Measurements from ENCODE around the gene FSIP1.

FSIP1 gene

DNA sequence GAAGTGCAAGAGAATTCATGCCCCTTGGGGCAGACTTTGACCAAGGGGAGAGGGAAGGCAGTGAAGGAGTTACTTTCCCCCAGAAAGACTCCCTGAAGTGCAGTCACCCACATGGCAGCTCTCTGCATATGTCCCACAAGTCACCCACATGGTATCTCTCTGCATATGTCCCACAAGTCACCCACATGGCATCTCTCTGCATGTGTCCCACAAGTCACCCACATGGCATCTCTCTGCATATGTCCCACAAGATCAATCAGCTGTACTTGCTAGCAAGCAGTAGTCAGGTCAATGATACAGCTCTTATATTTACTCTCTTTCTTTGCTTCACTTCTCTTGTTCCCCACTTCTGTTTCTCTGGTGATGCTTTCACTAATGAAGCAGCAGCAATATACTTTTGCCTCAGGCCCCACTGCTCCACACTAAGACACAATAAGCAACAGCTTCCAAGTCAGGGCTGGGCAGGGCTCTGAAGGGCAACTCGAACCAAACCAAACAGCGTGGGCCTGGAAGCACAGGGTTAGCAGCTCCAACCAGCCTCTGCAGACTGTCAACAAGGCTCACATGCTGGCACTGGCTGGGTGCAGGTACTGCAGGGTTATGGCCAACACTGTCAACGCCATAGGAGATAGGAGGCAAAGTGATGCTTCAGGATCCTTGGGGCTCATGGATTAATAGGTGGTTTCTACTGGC is 155.0 kb downstream of the FSIP1 start:
- POLR2A ChIA-PET: no interaction called here
- CTCF ChIA-PET: interaction anchor here (0.7 to 3.0 kb wide), 5 partner anchors 9 to 59 kb away, joined by 3 to 8 read pairs (median 6); no protein-coding TSS in a partner anchor
- TF ChIP-seq, protein P1, sequence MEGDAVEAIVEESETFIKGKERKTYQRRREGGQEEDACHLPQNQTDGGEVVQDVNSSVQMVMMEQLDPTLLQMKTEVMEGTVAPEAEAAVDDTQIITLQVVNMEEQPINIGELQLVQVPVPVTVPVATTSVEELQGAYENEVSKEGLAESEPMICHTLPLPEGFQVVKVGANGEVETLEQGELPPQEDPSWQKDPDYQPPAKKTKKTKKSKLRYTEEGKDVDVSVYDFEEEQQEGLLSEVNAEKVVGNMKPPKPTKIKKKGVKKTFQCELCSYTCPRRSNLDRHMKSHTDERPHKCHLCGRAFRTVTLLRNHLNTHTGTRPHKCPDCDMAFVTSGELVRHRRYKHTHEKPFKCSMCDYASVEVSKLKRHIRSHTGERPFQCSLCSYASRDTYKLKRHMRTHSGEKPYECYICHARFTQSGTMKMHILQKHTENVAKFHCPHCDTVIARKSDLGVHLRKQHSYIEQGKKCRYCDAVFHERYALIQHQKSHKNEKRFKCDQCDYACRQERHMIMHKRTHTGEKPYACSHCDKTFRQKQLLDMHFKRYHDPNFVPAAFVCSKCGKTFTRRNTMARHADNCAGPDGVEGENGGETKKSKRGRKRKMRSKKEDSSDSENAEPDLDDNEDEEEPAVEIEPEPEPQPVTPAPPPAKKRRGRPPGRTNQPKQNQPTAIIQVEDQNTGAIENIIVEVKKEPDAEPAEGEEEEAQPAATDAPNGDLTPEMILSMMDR (IDR thresholded peaks at IDR 0.05; ENCODE audit: control extremely low read depth, extremely low read depth, low read depth, missing control alignments): no peak
- no peak for DNase-seq (ENCODE audit: extremely low spot score)

DNA sequence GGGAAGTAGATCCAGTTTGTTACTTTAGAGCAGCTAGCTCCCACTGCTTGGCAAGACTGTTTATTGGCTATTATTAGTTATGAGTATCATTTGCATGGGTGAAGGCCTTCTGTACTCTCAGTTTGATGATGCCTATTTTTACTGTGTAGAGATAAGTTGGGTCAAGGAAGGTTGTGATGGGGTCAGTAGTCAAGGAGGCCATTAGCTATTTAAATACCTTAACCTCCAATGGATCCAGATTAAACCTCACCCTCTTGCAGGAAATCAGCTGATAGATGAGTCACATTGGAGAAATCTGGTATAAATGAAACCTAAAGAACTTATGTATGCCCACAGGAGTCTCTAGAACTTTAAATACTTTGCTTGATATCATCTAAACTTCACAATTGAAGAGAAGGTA is 156.8 kb downstream of the FSIP1 start:
- DNase-seq (ENCODE audit: extremely low spot score): no peak
- ChIA-PET CTCF (interaction anchor here (2.3 kb wide), 1 partner anchor 11 kb away, joined by 6 read pairs; no protein-coding TSS in a partner anchor), POLR2A (no interaction called here)
- TF ChIP-seq, protein P1 (IDR thresholded peaks at IDR 0.05; ENCODE audit: control extremely low read depth, extremely low read depth, low read depth, missing control alignments): no peak

DNA sequence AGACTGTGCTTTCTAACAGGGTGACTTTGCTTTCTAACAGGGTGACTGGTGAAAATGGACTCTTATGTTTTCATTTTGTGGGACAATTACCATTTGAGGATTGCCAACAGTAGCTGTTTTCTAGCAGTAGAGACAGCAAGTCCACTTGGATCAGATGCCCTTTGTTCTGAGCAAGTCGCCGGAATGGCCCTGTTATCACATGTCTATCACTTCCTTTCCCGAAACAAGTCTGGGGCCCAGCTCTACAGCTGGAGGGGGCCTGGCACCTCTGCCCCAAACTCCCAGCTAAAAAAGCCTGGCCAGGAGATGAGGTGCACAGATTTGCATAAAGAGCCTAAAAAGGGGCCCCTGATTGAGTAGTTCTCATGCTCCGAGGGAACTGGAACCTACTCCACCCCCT is 157.2 kb downstream of the FSIP1 start:
- CTCF ChIA-PET: interaction anchor here (1.3 to 1.7 kb wide), 2 partner anchors 47 to 805 kb away, joined by 3 to 4 read pairs; no protein-coding TSS in a partner anchor
- DNase-seq (ENCODE audit: extremely low spot score): no peak
- TF ChIP-seq, protein P1 (IDR thresholded peaks at IDR 0.05; ENCODE audit: control extremely low read depth, extremely low read depth, low read depth, missing control alignments): no peak
- POLR2A ChIA-PET: no interaction called here

DNA sequence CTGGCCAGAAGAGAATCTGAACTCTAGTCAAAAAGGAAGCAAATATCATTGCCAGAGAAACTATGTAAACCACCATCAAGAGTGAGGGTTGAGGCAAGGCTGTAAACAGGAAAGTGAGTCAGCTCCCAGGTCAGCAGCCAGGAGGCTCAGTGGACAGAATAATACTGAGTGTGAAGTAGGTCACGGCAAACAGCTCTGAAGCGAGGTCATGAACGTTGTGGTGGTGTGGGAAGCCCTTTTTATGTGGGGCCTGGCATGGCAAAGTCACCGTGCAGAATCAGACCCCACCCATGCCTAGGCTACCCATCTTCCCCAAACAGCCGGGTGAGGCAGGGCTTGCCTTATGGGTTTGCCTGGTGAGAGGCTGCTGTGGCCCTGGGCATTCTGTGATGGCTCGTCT is 157.8 kb downstream of the FSIP1 start:
- POLR2A ChIA-PET: no interaction called here
- DNase-seq (ENCODE audit: extremely low spot score): peak; percentile 36
- TF ChIP-seq, protein P1 (IDR thresholded peaks at IDR 0.05; ENCODE audit: control extremely low read depth, extremely low read depth, low read depth, missing control alignments): no peak
- CTCF ChIA-PET: interaction anchor here (1.2 to 2.2 kb wide), 7 partner anchors 14 to 804 kb away, joined by 3 to 7 read pairs (median 3); no protein-coding TSS in a partner anchor

DNA sequence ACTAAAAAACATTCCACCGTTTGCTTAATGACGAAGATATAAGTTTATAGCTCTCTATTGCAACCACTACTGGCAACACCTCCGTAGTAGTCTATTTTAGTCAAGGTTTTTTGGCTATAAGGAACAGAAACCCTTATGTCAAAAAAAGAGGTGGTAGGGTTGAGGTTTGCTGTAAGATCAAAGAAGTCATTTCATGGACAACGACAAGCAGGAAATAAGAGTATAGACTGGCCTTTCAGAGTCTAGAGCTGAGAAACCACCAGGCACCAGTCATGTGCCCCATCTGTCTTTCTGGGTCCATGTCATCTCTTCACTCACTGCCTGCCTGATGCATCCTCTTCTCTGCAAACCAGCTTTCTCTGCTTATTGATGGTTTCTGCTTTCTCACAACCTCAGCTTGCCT is 159.1 kb downstream of the FSIP1 start:
- TF ChIP-seq, protein P1 (IDR thresholded peaks at IDR 0.05; ENCODE audit: control extremely low read depth, extremely low read depth, low read depth, missing control alignments): no peak
- CTCF ChIA-PET: interaction anchor here (0.7 to 2.2 kb wide), 12 partner anchors 8 to 141 kb away, joined by 3 to 7 read pairs (median 3); no protein-coding TSS in a partner anchor
- peak; percentile 57 for DNase-seq (ENCODE audit: extremely low spot score)
- POLR2A ChIA-PET: no interaction called here

DNA sequence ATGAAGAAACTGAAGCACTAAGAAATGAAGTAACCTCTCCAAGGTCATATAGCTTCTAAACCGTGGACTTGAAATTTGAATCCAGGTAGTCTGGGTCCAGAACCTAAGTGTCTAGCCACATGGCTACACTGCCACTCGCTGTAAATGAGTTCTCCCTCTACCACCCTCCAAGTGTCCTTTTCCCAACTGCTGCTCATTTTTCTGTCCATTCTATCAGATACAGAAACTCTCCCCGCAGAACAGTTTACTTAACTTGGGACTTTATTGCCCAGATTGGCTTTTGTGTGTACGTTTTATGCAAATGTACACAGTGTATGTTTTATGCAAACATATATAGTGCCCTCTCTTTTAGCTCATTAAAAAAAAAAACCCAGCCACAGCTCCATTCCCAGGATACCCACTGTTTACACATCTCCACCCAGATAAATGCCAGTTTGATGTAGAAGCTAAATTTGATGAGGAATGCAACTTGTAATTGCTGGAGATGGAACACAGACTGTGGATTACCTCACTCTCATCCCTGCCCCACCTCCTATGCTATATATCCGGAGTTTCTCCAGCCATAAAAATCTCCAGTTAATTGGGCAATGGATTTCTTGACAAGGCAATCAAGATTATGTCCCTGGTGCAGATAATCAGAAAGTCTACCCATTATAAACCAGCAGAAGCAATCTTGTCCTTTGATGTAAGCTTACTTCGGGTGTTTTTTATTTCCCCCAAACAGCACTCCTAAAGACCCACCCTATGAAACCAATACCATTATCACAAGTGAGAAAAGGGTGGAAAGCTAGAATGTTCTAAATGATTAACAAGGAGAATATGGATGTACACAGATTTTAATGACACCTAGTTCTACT is 159.8 kb downstream of the FSIP1 start:
- no peak for DNase-seq (ENCODE audit: extremely low spot score)
- ChIA-PET CTCF (interaction anchor here (0.7 to 2.2 kb wide), 12 partner anchors 9 to 142 kb away, joined by 3 to 7 read pairs (median 3); no protein-coding TSS in a partner anchor), POLR2A (interaction anchor here (0.5 kb wide), 1 partner anchor 24 kb away, joined by 5 read pairs; no protein-coding TSS in a partner anchor)
- TF ChIP-seq, protein P1 (IDR thresholded peaks at IDR 0.05; ENCODE audit: control extremely low read depth, extremely low read depth, low read depth, missing control alignments): no peak
